Erythroblast (primary cell): ENCODE results near the gene PTCD2.

ENCODE experiments used
- GATA1 ChIP-seq: IDR thresholded peaks from 2 replicates; pipeline ENCODE4 v1.6.1; 2011; ENCODE audit warnings: low read depth, mild to moderate bottlenecking, control low read depth, low read length, moderate library complexity
- POLR2A ChIP-seq: IDR thresholded peaks from 2 replicates; pipeline ENCODE4 v1.6.1; 2011; ENCODE audit warnings: mild to moderate bottlenecking, low read length

GRCh38 chr5:72410688-72411295 is 90.6 kb downstream of the PTCD2 start:
- no peak for TF ChIP-seq POLR2A
- TF ChIP-seq GATA1, result no peak
